Globus pallidus (tissue), 1 donor: ENCODE measurements around the gene CPD.
A peak's percentile ranks its signal among the peaks of the same experiment; 100 is the strongest.
"Not testable (repeated sequence)": the region's sequence is repeated elsewhere in the genome, so short reads cannot be mapped to it uniquely, and the experiment has no call there.

Experiments
- DNase-seq: peaks from one replicate; pipeline ENCODE4 v3.0.0-alpha.2; 2015; ENCODE audit warnings: low spot score

Gene CPD

DNA sequence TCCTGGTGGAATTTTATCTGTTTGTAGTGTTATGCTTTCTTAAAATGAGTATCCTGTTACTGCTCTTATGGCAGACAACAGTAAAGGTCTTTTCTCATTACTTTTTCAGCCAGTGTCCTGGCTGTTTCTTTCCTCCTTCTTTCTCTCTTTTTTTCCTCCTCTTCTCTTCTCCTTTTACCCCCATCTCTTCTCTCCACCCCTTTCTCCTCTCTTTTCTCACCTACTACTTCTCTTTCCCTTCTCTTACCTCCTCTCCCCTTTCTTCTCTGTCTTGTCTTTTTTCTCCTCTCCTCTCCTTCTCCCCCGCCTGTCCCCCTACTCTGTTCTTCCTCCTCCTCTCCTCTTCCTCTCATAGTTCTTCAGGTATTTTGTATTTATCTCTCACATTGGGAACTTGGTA lies 48.9 kb downstream of the CPD start:
- no peak for DNase-seq

DNA sequence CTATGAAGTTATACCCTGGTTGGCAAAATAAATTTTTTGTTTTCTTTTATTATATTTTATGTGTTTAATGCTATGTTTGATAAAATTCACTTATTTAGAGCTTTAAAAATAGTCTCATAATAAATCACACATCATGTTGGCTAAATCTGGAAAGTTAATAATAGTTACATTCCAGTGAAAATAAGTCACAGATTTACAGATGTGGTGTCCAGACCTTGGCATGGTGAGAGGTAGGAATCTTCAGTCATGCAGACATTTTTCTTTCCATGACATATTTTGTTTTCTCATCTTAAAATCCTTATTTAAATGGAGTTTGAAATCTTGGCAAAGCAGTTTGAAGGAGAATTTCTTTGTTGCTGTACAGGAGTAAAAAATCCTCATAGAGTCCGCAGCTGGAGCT lies 50.4 kb downstream of the CPD start:
- DNase-seq: no peak

GRCh38 chr17:30433514-30433913 lies 54.8 kb downstream of the CPD start:
- DNase-seq: no peak

- DNase-seq: no peak
Observed at GRCh38 chr17:30436729-30437128, 58.0 kb downstream of the CPD start.

DNA sequence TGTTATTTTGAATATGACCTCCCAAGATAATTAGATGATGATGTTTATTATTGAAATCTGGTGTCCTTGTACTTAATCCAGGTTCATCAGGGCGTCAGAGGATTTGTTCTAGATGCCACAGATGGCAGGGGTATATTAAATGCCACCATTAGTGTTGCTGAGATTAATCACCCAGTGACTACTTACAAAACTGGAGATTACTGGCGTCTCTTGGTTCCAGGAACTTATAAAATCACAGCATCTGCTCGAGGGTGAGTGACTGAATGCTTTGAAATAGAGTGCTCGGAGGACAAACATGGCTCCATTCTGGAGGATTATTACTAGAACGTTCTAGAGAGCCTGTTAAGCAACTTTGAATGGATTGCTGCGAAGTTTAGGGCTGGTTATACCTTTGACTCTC lies 65.0 kb downstream of the CPD start:
- DNase-seq: no peak

GRCh38 chr17:30446640-30447039 lies 67.9 kb downstream of the CPD start:
- DNase-seq: not testable (repeated sequence)

- DNase-seq: peak; percentile 80
Observed at GRCh38 chr17:30449480-30449879, 70.8 kb downstream of the CPD start.

GRCh38 chr17:30450125-30451027 lies 71.6 kb downstream of the CPD start:
- DNase-seq: no peak

GRCh38 chr17:30454635-30455034 lies 75.9 kb downstream of the CPD start:
- DNase-seq: no peak

- DNase-seq: no peak
Observed at GRCh38 chr17:30458371-30458770, 79.6 kb downstream of the CPD start.

DNA sequence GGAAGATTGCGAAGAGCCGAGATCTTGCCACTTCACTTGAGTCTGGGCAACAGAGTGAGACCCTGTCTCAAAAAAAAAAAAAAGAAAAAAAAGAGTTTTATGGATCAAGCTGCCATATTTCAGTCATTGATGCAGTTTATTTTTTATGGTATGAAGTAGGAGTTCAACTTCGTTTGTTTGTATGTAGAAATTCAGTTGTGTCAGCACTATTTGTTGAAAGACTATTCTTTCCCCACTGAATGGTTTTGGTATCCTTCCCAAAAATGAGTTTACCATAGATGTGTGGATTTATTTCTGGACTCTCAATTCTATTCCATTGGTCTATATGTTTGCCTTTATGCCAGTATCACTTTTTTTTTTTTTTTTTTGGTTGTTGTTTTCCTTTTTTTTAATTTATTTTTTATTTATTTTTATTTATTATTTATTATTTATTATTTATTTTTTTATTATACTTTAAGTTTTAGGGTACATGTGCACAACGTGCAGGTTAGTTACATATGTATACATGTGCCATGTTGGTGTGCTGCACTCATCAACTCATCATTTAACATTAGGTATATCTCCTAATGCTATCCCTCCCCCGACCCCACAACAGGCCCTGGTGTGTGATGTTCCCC lies 80.2 kb downstream of the CPD start:
- not testable (repeated sequence) for DNase-seq

GRCh38 chr17:30468465-30468864 lies 89.7 kb downstream of the CPD start:
- no peak for DNase-seq

GRCh38 chr17:30472238-30472890 lies 93.6 kb downstream of the CPD start:
- no peak for DNase-seq

- DNase-seq: no peak
Observed at GRCh38 chr17:30475206-30475605, 96.5 kb downstream of the CPD start.

DNA sequence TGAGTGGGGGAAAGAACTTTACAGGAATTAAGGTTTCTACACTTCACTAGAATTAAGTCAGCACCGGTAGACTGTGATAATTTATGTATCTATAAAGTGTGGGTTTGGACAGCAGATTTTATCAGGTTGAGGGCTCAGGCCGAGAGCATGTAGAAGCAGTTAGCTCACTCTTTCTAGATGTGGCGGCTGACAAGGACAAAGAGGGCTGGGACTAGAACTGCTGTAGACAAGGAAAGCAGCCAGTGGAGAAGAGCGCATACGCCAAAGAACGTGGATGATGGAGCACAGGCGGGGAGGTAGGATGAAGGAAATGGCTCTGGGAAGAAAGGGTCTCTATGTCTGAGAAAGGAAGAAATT lies 98.0 kb downstream of the CPD start:
- no peak for DNase-seq

GRCh38 chr17:30477083-30477773 lies 98.5 kb downstream of the CPD start, which contains the start of gene GOSR1:
Gene GOSR1 (plus strand): TSS chr17:30477408. CDS start chr17:30477434, 26 bp downstream.
- peak; percentile 95 for DNase-seq

DNA sequence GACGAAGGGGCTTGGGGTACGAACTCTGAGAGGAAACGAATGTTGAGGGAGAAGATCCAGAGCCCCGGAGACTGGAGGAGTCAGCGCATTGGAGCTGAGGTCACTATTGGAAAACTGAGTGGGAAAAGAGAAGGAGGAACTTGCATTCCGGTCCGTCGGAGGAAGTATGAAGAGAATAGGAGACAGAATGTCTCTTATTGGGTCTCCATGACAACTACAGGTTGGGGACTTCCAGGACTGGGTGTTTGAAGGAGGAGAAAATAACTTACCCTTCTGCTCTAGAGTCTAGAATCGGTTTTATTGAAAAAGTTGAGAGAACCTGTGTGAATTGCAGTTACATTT lies 99.0 kb downstream of the CPD start:
- peak; percentile 7 for DNase-seq

DNA sequence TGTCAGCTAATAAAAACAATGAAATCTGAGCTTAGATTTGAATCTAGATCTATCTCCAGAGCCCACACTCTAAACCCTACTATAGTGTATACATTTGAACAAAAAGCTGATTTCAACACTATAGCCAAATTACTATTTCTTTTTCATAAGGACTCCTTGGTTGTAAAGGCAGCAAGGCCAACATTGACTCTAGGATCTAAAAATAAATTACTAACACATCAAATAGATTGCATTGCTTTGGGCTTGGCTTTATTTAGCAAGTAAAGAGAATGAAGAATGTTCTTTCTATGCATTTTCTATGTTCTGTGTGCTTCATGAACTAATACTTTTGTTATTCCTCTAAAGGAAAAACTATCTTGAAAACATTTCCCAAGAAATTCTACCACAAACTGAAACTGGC lies 103.8 kb downstream of the CPD start:
- no peak for DNase-seq

GRCh38 chr17:30483159-30483558 lies 104.4 kb downstream of the CPD start:
- DNase-seq: no peak

- DNase-seq: no peak
Observed at GRCh38 chr17:30493780-30494179, 115.1 kb downstream of the CPD start.

DNA sequence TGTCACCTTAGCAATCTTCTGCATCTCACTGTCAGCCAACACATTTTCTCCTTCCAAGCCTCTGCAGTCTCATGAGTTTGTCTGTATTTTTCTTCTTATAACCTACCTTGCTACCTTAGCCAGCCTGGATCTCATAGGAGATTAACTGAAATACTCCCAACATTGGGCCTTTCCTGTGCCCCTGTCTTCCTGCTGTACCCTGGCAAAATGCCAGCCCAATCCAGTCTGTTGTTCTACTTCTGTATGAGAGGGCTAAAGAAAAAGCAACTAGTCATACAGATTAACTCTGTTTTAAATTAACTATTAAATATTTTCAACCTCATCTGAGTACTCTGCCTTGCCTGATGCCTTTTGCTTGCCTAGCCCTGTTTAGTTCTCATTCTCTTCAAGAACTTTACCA lies 116.9 kb downstream of the CPD start:
- no peak for DNase-seq

GRCh38 chr17:30503558-30503957 lies 124.8 kb downstream of the CPD start:
- no peak for DNase-seq
